Tongue (tissue), 2 donors: Measurements from ENCODE around the gene GLB1L. TPM values are rescaled to one million over a fixed set of nuclear protein-coding genes. Genes with fewer than 3 reads are reported as not detected.

Experiments
- DNase-seq: peaks from one replicate; pipeline ENCODE4 v3.0.0-alpha.2; 2015
- total RNA-seq: library from RNA; depleted of rRNA; stranded (reverse); fragments of >200 nt; gene quantifications from one replicate; pipeline ENCODE4 v1.2.3, GENCODE V29; 2014

GLB1L gene
- total RNA-seq, 1 donor from 2014 or later, result 5.2 TPM

DNA sequence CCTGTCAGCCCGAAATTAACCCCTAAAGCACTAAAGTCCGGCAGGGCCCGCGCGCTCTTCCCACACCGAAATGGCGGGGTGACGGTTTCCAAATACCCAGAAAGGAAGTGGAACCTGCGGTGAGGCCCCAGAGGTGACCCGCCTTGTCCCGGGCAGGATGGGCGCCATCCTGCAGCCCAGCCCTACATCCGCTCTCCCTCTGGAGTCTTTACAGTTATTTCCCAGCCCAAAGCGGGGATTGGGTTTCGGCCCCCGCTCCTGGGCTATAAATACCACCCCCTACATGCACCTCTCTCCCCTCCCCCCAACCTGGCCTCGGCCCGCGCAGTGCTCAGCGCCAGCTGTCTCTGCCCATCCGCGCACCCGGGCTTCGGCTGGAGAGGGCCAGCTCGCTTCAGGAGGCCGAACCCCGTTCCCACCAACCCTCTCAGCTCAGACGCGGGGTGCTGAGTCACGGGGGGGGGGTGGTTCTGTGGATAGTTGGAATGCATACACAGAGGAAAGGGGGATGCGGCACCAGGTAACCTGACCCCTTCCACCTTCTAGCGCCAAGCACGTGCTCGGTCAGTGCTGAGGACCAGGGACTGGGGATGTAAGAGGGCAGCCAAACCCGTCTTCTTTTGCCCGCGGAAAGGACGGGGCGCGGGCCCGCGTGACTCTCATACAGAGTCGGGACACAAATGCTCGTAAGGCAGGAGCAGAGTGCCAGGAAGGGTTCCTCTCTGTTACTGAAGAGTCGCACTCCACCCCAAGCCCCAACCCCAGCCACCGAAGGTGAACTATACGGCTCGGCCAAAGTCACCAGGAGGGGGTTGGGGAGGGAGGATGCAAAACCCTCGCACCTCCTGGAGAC lies 7.9 kb upstream of the GLB1L start, which contains the start of gene TUBA4B:
Gene TUBA4B (plus strand): TSS at position 344 of the 853 bp plus-strand sequence. CDS start 165 bp downstream, at position 509.
- peak; percentile 86 for DNase-seq

DNA sequence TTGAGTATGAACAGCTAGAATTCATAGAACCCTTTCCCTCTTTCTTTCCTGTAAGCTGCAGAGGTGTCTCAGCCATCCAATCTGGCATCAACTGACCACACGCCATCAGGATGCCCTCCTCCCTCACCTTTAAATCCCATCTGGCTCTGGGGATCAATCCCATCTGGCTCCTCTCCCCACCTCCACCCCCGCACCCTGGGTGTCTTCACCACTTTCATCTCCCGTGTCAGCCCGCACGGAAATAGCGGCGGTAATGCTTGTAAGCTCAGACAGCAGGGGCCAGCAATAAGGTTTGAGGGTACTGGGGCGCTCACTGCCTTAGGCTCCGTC lies 7.3 kb upstream of the GLB1L start:
- DNase-seq, result no peak

DNA sequence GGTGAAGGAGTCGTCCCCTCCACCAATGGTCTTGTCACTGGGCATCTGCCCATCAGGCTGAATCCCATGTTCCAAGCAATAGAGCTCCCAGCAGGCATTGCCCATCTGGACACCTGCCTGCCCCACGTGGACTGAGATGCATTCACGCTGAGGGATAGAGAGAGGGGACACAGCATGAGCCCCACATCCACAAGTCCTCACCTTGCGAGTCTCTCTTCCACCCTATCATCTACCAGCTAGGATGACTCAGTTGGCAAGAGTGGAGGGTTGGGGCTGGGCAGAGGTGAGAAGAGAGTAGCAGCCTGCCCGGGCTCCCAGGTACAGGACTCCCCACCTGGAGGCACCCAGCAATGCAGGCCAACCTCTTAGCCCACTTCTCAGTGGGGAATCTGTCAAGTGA lies 6.8 kb upstream of the GLB1L start:
- no peak for DNase-seq

DNA sequence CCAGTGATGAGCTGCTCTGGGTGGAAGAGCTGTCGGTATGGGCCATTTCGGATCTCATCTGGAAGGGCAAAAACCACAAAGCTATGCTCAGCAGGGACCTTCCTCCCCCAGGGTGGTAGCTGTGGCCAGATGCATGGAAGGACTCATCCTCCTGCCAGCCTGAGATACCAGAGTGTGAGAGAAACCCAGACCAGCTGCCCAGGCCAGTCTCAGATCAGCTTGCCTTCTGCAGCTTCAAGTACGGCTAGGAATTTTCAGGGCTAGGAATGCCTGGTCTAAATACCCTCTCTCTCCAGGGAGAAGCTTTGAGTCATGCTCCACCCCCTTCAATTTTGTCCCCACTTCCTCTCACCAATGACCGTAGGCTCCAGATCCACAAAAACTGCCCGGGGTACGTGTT lies 6.4 kb upstream of the GLB1L start:
- peak; percentile 17 for DNase-seq

DNA sequence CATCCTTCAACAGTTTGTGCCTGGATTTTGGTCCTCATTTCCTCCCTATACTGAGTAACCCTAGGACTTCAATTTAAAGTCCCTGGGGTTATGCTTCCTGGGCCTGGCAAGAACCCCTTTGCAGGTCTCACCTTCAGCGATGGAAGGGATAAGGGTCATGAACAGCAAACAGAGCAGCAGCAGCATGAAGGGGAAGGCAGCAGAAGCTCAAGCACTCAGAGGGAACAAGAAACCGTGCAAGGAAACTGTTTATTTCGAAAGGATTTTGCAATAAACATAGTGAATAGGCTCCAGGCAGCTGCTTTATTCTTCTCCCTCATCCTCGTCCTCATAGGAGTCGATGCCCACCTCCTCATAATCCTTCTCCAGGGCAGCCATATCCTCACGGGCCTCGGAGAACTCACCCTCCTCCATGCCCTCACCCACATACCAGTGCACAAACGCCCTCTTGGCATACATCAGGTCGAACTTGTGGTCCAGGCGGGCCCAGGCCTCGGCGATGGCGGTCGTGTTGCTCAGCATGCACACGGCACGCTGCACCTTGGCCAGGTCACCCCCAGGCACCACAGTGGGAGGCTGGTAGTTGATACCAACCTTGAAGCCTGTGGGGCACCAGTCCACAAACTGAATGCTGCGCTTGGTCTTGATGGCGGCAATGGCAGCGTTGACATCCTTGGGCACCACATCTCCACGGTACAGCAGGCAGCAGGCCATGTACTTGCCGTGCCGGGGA lies 5.0 kb upstream of the GLB1L start:
- DNase-seq, result no peak

DNA sequence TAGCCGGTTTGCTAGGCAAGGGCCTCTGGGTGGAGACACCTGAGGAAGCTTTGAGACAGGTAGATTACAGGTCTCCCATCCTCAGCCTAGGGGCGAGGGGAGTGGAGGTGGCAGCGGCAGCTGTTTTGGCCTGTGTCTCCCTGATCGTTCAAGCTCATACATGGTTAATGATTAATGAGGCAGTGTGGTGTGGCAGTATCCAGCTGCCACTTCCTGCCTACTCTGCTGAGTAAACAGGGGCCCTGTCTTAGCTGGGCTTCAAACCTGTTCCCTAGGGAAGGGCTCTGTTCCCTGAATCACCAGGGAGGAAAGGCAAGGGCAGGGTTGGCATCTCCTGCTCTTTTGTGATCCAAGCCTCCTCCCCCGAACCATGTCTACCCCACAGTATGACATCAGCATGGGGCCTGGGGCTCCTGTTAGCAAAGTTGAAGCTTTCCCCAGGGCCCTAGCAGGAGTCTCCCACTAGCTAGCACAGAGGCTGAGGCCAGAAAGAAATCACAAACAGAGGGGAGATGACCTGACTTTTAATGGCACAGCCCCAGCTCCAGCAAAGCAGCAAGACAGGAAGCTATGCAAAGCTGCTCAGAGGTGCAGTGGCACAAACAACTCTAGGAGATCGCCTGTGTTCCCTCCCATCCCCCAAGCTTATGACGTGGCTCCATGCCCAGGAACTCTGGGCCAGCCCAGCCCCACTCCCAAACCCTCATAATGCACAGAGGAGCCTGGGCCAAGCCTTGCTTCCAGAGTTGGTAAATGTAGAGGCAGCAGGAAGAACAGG lies 4.1 kb upstream of the GLB1L start:
- peak; percentile 82 for DNase-seq

DNA sequence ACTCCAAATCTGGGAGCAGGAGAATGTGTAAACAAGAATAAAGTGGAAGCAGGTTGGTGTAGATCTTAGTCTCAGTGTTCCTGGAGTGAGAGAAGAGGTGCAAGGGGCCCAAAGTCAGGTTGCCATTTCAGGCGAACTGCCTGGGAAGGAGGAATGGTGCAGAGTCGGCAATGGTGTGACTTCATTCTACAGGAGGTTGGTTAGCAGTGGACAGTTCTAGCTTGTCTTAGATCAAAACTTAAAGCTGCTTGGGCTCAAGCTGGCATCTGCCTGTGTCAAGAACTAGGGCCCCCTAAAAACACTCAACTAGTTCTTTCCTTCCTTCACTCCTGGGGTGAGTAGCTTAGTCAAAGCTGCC lies 3.6 kb upstream of the GLB1L start:
- DNase-seq, result no peak

DNA sequence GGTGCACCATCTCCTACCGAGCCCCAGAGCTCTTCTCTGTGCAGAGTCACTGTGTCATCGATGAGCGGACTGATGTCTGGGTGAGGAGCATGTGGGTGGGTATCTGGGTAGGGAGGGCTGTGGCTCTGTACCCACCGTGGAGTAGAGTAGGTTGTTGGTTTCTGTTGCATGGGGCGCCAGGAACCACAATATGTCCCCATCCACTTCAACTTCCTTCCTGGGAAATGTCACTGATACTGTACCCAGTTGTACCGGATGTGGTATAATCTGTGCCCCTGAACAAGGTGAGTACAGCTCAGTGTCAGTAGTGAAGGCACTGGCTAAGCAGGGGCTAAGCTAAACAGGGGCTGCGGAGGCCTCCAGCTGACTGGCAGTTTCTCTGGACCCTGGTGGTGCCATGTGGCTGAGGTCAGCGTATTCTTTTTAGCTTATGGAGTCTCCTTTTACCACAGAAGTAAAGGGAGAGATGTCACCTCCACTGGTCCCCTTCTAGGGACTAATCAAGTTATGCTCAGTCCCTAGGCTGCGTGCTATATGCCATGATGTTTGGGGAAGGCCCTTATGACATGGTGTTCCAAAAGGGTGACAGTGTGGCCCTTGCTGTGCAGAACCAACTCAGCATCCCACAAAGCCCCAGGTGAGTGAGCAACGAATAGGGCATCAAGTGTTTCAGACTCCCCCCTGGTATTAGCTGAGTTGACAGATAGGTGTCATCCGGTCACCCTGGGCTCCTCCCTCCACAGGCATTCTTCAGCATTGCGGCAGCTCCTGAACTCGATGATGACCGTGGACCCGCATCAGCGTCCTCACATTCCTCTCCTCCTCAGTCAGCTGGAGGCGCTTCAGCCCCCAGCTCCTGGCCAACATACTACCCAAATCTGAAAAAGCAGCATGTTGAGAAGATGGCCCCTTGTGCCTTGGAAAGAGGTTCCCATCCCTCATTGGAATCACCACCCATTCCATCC lies 2.7 kb upstream of the GLB1L start:
- no peak for DNase-seq

DNA sequence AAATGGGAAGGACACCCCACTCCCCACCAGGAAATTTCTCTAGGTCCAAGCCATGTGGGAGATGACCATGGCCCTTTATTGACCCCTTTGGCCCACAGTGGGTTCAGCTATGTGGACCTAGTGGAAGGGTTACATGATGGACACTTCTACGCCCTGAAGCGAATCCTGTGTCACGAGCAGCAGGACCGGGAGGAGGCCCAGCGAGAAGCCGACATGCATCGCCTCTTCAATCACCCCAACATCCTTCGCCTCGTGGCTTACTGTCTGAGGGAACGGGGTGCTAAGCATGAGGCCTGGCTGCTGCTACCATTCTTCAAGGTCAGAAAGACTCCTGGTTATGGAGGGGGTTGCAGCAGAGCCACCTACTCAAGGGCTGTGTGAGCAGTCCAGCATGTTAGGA lies 1.3 kb upstream of the GLB1L start:
- DNase-seq, result no peak

DNA sequence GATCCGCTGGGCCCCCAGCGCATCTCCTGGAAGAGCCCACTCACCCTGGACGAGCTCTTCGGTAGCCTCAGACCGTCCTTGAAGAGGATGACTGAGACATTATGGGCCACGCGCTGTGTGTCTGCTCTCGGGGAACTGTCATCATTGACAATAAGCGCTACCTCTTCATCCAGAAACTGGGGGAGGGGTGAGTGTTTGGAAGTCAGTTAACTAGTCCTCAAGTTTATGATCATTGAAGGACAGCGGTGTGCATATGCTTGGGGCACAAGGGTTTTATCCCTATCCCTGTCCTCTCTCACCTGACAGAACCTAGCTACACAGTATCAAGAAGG lies 621 bp upstream of the GLB1L start:
- DNase-seq, result no peak

DNA sequence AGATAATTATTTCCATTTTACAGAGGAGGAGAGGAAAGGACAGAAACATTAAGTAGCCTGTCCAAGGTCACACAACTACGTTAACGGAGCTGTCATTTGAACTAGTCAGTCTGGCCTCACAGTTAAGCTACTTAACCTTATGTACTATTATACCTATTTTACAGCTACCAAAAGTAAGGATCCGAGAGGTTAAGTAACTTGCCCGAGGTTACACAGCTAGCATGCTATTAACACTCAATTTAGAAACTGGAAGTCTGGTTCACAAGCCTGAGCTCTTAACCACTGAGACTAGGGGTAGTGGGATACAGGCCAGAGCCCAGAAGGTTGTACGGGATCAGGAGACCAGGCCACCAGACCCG lies 476 bp downstream of the GLB1L start:
- no peak for DNase-seq

DNA sequence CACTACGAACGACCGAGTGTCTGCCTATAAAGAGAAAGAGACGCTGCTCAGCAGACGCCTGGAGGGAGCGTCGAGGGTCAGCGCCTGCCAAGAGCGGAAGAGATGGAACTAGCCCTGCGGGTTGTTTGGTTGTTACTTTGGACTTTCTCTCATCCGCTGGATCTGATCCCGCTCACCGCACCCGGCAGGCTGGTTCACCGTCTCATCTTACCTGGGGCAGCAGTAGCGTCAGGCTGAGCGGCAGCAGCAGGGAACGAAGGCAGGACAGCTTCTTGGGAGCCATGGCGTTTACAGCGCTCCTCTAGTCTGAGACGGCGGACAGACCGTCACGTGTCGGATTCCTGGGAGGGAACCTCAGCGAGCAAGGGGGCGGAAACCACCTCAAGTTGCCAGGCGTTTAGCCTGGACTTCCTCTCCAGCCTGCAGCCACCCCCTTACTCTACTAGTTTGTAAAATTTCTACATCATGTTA lies 1.9 kb downstream of the GLB1L start:
- DNase-seq, result no peak

DNA sequence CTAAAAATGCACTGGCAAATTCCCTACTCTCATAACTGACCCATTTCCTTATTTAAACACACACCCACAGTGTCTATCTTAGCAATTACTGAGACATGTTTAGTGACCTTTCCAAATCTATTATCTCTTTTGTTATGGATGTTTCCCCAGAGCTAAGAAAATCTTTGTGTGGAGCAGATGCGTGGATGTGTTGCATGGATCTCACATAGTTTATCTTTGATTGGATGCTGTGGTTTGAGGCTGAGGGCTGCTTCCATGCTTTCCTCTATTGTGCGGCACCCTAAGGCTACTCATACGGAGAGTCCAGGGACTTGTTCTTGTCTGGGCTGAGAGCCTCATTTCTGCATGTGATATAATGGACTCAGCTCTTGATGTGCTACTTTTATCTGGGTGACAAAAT lies 10.9 kb downstream of the GLB1L start:
- no peak for DNase-seq

DNA sequence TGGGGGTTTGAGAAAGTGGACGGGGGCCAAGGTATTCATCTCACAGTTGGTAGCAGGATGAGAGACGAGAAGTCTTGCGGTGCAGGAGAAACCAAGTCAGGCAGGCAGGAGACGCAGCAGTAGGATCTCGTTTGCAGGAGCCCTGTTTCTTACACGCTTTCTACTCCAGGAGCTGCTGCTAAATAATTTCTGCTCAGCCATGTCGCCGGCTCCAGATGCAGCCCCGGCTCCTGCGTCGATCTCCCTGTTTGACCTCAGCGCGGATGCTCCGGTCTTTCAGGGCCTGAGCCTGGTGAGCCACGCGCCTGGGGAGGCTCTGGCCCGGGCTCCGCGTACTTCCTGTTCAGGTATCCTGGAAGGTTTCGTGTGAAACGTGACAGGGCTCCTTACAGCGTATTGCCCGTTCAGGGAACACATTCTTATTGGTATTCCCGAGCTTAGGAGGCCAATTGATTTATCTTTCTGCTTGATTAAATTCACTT lies 15.1 kb downstream of the GLB1L start:
- DNase-seq, result no peak

DNA sequence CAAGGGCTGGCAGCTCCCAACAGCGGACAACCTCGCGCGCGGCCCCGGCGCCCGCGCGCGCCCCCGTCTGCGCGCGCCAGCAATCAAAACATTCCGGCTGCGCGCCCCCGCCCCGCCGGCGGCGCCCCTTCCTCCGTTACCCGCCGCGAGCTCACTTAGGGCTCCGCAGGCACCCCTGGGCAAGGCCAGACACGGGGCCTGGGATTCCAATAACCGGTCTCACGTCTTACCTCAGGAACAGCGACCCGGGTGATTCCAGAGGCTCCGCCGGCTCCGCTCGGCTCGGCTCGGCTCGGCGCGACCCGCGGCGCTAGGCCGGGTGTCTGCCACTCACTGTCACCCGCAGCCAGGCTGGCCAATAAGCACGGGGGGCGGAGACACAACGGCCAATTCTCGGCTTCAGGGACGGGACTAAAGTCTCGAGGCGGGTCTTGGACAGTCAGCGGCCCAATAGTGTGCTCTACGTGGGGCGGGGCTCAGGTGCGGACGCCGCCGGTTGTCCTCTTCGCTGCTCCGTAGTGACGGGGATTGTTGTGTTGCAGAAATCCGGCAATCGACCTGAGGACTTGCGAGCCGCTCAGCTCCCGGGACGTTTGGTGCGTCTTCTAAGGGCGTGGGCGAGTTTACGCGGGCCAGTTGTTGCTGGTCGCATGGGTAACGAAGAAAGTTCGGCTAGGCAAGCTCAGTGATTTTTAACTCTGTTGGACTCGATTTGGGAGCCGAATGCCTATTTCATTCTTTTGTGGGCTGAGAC lies 15.8 kb downstream of the GLB1L start, which contains the start of the genes ANKZF1 and ATG9A:
Gene ANKZF1 (plus strand): TSS at position 502 of the 754 bp plus-strand sequence. CDS start 452 bp downstream, outside the sequence.
Gene ATG9A (minus strand): TSS at position 332 of the 754 bp plus-strand sequence. CDS start 1,612 bp downstream, outside the sequence.
- DNase-seq, result peak; percentile 99

DNA sequence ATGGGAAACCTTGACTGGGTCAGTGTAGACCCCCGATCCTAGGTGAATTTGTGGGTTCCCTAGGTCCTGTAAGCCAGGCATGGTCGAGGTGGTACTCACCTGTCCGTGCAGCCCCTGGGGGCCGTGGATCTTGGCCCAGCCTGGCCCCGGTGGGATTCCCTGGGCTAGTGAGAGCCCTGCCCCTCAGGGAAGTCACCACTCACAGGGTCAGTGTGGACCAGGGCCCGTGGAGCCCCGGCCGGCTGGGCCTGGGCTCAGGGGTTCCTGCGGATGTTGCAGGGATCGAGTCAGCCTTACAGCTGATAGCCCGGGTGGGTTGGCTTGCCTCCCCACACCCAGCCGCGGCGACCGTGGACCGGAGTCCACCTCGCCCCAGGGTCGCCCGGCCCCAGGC lies 16.3 kb downstream of the GLB1L start:
- no peak for DNase-seq

DNA sequence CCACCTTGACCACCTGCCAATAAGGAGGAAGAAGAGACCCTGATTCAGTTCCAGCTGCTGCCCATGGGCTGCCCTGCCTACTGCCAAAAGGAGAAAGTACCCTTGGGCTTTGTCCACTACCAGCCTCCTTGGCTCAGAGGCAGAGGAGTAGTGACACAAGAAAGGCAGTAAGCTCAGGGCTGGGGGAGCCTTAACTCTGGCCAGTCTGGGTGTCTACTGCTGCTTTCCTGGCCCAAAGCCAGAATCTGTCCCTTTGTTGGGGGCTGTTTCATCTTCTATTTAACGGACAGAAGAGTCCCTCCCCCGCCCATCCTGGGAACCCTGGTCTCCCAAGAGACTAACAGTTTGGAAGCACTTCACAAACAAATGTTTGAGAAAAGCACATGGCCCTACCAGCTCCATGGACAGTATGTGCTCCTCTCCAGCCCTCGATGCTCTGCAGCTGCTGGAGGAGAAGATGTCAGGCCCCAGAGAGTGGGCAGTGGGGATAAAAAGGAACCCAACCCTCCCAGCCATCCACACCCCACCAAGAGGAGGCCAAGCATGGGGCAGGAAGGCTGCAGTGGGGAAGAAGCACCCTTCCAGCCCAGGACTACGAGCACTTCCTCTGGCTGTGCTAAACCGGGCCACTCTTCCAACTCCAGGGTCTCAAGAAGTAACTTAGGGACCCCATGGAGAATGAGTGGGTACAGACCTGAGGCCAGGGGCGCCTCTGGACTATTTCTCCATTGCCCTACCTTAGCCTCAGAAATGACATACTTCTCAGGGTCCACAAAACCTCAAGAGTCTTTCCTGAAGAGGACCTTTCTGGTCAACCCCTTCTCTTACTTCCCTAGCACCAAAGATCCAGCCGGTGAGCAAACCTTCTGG lies 17.0 kb downstream of the GLB1L start:
- DNase-seq, result peak; percentile 32

DNA sequence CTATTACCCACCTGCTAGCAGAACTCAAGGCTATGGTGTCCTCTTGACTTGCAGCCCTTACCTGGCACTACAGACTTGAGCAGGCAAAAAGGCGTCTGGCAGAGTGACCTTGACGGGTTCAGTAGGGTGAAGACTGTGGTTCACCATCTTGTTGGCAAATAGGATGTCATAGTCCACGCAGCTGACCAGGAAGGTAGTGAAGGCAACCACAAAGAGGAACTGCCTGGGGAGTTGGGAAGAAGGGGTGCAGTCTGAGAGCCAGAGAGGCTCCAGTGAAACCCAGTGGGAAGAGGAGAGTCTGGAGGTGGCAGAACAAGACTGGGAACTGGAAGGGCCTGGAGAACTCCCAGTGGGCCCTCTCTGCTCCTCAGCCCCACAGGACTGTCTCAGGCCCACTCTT lies 19.9 kb downstream of the GLB1L start:
- no peak for DNase-seq

DNA sequence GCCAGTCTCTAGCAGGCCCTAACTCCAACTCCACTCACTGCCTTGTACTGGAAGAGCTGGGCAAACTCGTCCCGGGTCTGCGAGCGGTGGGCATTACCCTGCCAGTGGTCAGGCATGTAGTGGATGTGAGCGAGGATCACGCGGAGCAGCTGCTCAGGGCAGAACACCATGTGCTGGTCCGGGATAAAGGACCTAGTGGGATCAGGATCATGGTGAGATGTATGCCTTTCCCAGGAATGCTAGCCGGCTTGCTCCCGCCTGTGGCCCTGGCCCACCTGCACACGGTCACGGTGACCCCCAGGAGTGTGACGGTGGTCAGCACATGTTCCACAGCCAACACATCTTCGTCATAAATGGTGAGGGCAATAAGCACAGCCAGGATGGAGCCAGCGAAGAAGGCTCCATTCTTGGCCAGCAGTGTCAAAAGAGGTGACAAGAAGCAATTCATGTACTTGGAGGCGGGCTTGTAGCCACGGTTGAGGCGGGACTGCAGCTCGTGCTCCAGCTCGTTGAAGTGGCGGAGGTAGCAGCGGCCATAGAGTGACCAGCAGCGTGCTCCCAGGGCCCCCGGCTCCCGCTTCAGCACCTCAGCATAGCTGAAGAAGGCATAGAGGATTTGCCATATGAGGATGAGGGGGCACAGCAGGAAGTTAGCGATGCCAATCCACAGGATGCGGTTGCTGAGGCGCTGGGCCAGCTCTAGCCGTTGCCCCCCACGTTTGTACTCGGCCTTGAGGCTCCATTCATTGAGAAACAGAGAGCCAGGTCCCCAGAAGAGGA lies 21.2 kb downstream of the GLB1L start:
- DNase-seq, result no peak
